Keratinocyte (primary cell): ENCODE measurements around the gene EPG5. TPM values are rescaled to one million over a fixed set of nuclear protein-coding genes. Genes with fewer than 3 reads are reported as not detected.

Source experiments
- DNase-seq: peaks from one replicate; pipeline ENCODE4 v3.0.0-alpha.2; 2011; ENCODE audit warnings: low read depth, missing footprints, low spot score
- FAIRE-seq: peaks from 2 replicates; lab custom pipeline; 2011; peaks lifted over from hg19 to GRCh38; lab: Jason Lieb, UNC
- H2AFZ ChIP-seq: 2 replicates; pipeline ENCODE4 v1.6.0; 2012; ENCODE audit warnings: low read length, control low read depth, inconsistent platforms; ENCODE audit not compliant: control insufficient read depth
- H3K27ac ChIP-seq: 2 replicates; pipeline ENCODE4 v1.5.1; 2011; ENCODE audit warnings: low read length; ENCODE audit not compliant: control insufficient read depth, insufficient read depth
- H3K27me3 ChIP-seq: 3 replicates; pipeline ENCODE4 v1.6.0; 2011; ENCODE audit warnings: low read length; ENCODE audit not compliant: control insufficient read depth, insufficient read depth; ENCODE audit errors: extremely low read depth
- H3K36me3 ChIP-seq, 2 experiments: 2 replicates in 1 of 2; 3 replicates in 1 of 2; pipeline ENCODE4 v1.5.1; 2011; ENCODE audit warnings: low read length in 2 of 2, mild to moderate bottlenecking in 1 of 2; ENCODE audit not compliant: control insufficient read depth in 2 of 2, insufficient read depth in 2 of 2; ENCODE audit errors: extremely low read depth in 1 of 2
- H3K4me1 ChIP-seq: 3 replicates; pipeline ENCODE4 v1.5.1; 2011; ENCODE audit warnings: low read length; ENCODE audit not compliant: control insufficient read depth, insufficient read depth; ENCODE audit errors: extremely low read depth
- H3K4me2 ChIP-seq: 3 replicates; pipeline ENCODE4 v1.6.0; 2011; ENCODE audit warnings: low read depth, low read length; ENCODE audit not compliant: control insufficient read depth, insufficient read depth; ENCODE audit errors: extremely low read depth
- H3K4me3 ChIP-seq, 3 experiments: fragments of 200-600 bp in 1 of 3; sonication (generic) in 1 of 3; 2 replicates in 2 of 3; 3 replicates in 1 of 3; pipeline ENCODE4 v1.5.1; 2011 to 2016; ENCODE audit warnings: low read length in 3 of 3, mild to moderate bottlenecking in 3 of 3, control low read depth in 2 of 3, inconsistent platforms in 1 of 3, low read depth in 1 of 3, mixed read lengths in 1 of 3, mixed run types in 1 of 3, moderate library complexity in 1 of 3; ENCODE audit not compliant: control insufficient read depth in 2 of 3, insufficient read depth in 2 of 3; ENCODE audit errors: extremely low read depth in 1 of 3
- H3K79me2 ChIP-seq: 2 replicates; pipeline ENCODE4 v1.6.0; 2012; ENCODE audit warnings: low read length; ENCODE audit not compliant: control insufficient read depth, insufficient read depth
- H3K9ac ChIP-seq: 3 replicates; pipeline ENCODE4 v1.6.0; 2011; ENCODE audit warnings: low read length; ENCODE audit not compliant: control insufficient read depth, insufficient read depth; ENCODE audit errors: extremely low read depth
- H3K9me1 ChIP-seq: 3 replicates; pipeline ENCODE4 v1.6.0; 2011; ENCODE audit warnings: low read length; ENCODE audit not compliant: control insufficient read depth, insufficient read depth; ENCODE audit errors: extremely low read depth
- H3K9me3 ChIP-seq: 2 replicates; pipeline ENCODE4 v1.5.1; 2012; ENCODE audit warnings: low read depth, low read length; ENCODE audit not compliant: control insufficient read depth
- H4K20me1 ChIP-seq: 3 replicates; pipeline ENCODE4 v1.6.0; 2011; ENCODE audit warnings: low read length; ENCODE audit not compliant: control insufficient read depth, insufficient read depth; ENCODE audit errors: extremely low read depth
- CTCF ChIP-seq, 3 experiments: IDR thresholded peaks in 1 of 3; conservative IDR thresholded peaks in 1 of 3; optimal IDR thresholded peaks in 1 of 3; 2 replicates in 2 of 3; 3 replicates in 1 of 3; pipeline versions ENCODE3 to v1.5.1; 2011; ENCODE audit warnings: low read length in 3 of 3, mild to moderate bottlenecking in 3 of 3, moderate library complexity in 2 of 3, control low read depth in 1 of 3, inconsistent platforms in 1 of 3; ENCODE audit not compliant: insufficient read depth in 2 of 3; ENCODE audit errors: extremely low read depth in 1 of 3
- EZH2 ChIP-seq: IDR thresholded peaks from one replicate; pipeline ENCODE4 v1.6.1; 2012; ENCODE audit warnings: inconsistent platforms, mild to moderate bottlenecking, low read length, moderate library complexity
- dilution Hi-C: fragments of 300-500 bp; cut with MboI; formaldehyde crosslinking; loops from one replicate; pipeline ENCODE4 v1.7.0; 2020; ENCODE audit warnings: low sequenced_read_pairs; ENCODE audit not compliant: extremely low pct_ligation_motif_present
- polyA plus RNA-seq, 5 experiments: library from polyadenylated mRNA; depleted of rRNA in 3 of 5; stranded (reverse) in 3 of 5; stranded (forward) in 1 of 5; unstranded in 1 of 5; fragments of >200 nt; gene quantifications; 1 replicate in 1 of 5; 2 replicates in 3 of 5; 3 replicates in 1 of 5; pipeline versions ENCODE4 v1.2.1 to v1.2.3, GENCODE V29; 2011 to 2012; ENCODE audit warnings: missing spikeins in 2 of 5, low read depth in 1 of 5, low replicate concordance in 1 of 5

EPG5 gene
- polyA plus RNA-seq, 1 donor (not counting 4 experiments of a cell fraction or from before 2014, with no cell fraction given) = 17.8 TPM

- Histone ChIP-seq H3K9me1 (no peaks in the 10 kb centered on the region), H3K36me3 (no peaks in the 10 kb centered on the region), H3K79me2 (no peaks in the 10 kb centered on the region), H3K4me3 (no peak overlapping the region), H3K4me1 (peaks cover 18% of the 10 kb centered on the region), H2AFZ (no peak overlapping the region), H3K4me2 (no peak overlapping the region), H4K20me1 (no peaks in the 10 kb centered on the region), H3K27me3 (peaks cover 9% of the 10 kb centered on the region), H3K9ac (no peak overlapping the region), H3K9me3 (no peaks in the 10 kb centered on the region), H3K27ac (no peak overlapping the region)
- DNase-seq (no peak), FAIRE-seq (no peak)
- dilution Hi-C loops = no loop called here
- no peak for TF ChIP-seq EZH2
- TF ChIP-seq CTCF (optimal IDR thresholded peaks at IDR 0.05 in 1 of 3, IDR thresholded peaks at IDR 0.05 in 1 of 3, conservative IDR thresholded peaks at IDR 0.05 in 1 of 3; ENCODE audit: extremely low read depth in 1 of 3, insufficient read depth in 2 of 3, low read length in 3 of 3) = no peak
Measured at GRCh38 chr18:45836242-45837205, 130.6 kb downstream of the EPG5 start.

GRCh38 chr18:45835057-45835636 lies 132.0 kb downstream of the EPG5 start:
- H3K9ac ChIP-seq = no peak overlapping the region
- H2AFZ ChIP-seq = no peak overlapping the region
- no peaks in the 10 kb centered on the region for H3K79me2 ChIP-seq
- no peaks in the 10 kb centered on the region for H3K9me1 ChIP-seq
- no peak for FAIRE-seq
- H3K4me3 ChIP-seq = no peak overlapping the region
- TF ChIP-seq EZH2 = no peak
- no peak for TF ChIP-seq CTCF (optimal IDR thresholded peaks at IDR 0.05 in 1 of 3, IDR thresholded peaks at IDR 0.05 in 1 of 3, conservative IDR thresholded peaks at IDR 0.05 in 1 of 3; ENCODE audit: extremely low read depth in 1 of 3, insufficient read depth in 2 of 3, low read length in 3 of 3)
- H3K27me3 ChIP-seq = peaks cover 9% of the 10 kb centered on the region
- no peak overlapping the region for H3K4me2 ChIP-seq
- dilution Hi-C loops = no loop called here
- H3K9me3 ChIP-seq = no peaks in the 10 kb centered on the region
- no peak overlapping the region for H3K27ac ChIP-seq
- H4K20me1 ChIP-seq = no peaks in the 10 kb centered on the region
- H3K36me3 ChIP-seq = no peaks in the 10 kb centered on the region
- peaks cover 14% of the 10 kb centered on the region for H3K4me1 ChIP-seq
- no peak for DNase-seq
